ENCODE measurements around the gene UBXN11. TPM values are rescaled to one million over a fixed set of nuclear protein-coding genes. Genes with fewer than 3 reads are reported as not detected.

UBXN11 gene
- total and polyA plus RNA-seq, 2 donors (not counting 1 experiment from before 2014, with no cell fraction given) = 68.0 to 81.4 TPM

DNA sequence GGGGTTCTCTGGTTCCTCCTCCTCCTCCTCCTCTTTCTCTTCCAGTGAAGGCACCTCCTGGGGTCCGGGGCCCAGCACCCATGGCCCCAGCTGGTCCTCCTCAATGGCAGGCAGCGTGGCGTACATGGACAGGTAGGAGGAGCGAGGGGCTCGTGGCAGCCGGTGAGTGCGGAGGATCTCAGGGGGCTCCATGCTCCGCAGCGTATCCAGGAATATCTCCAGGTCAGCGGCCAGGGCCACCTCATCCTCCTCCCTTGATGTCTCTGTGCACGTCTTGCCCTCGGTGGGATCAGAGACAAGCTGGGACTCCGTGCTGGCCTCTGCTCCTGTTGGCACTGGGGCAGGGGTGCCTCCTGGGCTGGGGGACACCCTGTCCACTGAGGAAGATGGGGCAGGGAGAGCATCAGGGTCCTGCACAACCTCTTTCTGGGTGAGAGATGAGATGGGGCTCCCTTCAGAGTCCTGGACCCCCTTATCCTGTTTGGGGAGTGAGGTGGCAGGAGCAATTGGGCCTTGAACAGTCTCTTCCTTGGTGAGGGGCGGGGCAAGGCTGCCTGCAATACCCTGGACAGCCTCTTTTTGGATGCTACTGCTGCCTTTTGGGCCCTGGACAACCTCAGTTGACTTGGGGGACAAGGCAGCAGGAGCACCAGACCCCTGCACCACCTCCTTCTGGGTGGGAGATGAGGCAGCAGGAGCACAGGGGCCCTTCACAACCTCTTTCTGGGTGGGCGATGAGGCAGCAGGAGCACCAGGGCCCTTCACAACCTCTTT, 37.9 kb upstream of the UBXN11 start:
- Histone ChIP-seq H3K4me2 (replicated peaks; ENCODE audit: low read depth, low read length, poor library complexity, severe bottlenecking) (no peak overlapping the region), H3K9ac (ENCODE audit: low read length) (no peak overlapping the region), H2AFZ (ENCODE audit: insufficient read depth, low read depth, low read length, poor library complexity, severe bottlenecking) (no peak overlapping the region), H3K9me3 (ENCODE audit: control extremely low read depth in 1 of 3, control insufficient read depth in 2 of 3, insufficient read depth in 1 of 3, low read length in 2 of 3) (no peaks in the 10 kb centered on the region), H3K36me3 (replicated peaks in 1 of 2; ENCODE audit: control extremely low read depth in 1 of 2, control insufficient read depth in 1 of 2, extremely low read depth in 1 of 2, insufficient read depth in 2 of 2, low read length in 1 of 2) (no peaks in the 10 kb centered on the region), H3K27me3 (replicated peaks in 1 of 4; ENCODE audit: control extremely low read depth in 1 of 4, control insufficient read depth in 3 of 4, insufficient read depth in 4 of 4, low read length in 3 of 4) (no peaks in the 10 kb centered on the region), H3K27ac (ENCODE audit: low read length in 2 of 2) (no peak overlapping the region), H3K4me3 (ENCODE audit: control extremely low read depth in 1 of 5, extremely low read depth in 1 of 5, insufficient read depth in 1 of 5, low read depth in 2 of 5, low read length in 4 of 5) (no peak overlapping the region), H3K79me2 (ENCODE audit: control insufficient read depth, insufficient read depth, low read length) (no peaks in the 10 kb centered on the region), H4K20me1 (ENCODE audit: control insufficient read depth, insufficient read depth, low read length, poor library complexity, severe bottlenecking) (no peaks in the 10 kb centered on the region), H3K4me1 (ENCODE audit: control insufficient read depth in 2 of 2, insufficient read depth in 2 of 2, low read length in 2 of 2) (no peaks in the 10 kb centered on the region)
- H3K4me1 Mint-ChIP-seq = no peaks in the 10 kb centered on the region
- intact Hi-C loops (cut with micrococcal nuclease) = no loop called here
- DNase-seq (no peak), ATAC-seq (ENCODE audit: low read depth) (no peak)
- TF ChIP-seq, protein P1, sequence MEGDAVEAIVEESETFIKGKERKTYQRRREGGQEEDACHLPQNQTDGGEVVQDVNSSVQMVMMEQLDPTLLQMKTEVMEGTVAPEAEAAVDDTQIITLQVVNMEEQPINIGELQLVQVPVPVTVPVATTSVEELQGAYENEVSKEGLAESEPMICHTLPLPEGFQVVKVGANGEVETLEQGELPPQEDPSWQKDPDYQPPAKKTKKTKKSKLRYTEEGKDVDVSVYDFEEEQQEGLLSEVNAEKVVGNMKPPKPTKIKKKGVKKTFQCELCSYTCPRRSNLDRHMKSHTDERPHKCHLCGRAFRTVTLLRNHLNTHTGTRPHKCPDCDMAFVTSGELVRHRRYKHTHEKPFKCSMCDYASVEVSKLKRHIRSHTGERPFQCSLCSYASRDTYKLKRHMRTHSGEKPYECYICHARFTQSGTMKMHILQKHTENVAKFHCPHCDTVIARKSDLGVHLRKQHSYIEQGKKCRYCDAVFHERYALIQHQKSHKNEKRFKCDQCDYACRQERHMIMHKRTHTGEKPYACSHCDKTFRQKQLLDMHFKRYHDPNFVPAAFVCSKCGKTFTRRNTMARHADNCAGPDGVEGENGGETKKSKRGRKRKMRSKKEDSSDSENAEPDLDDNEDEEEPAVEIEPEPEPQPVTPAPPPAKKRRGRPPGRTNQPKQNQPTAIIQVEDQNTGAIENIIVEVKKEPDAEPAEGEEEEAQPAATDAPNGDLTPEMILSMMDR (IDR thresholded peaks at IDR 0.05) = no peak
- TF ChIP-seq EZH2 (IDR thresholded peaks at IDR 0.05; ENCODE audit: borderline replicate concordance, insufficient read depth, low read depth, low read length, poor library complexity, severe bottlenecking) = no peak
- no peaks in the 10 kb centered on the region for H3K9me3 Mint-ChIP-seq (ENCODE audit: insufficient read depth)
- no peaks in the 10 kb centered on the region for H3K27me3 Mint-ChIP-seq
- WGBS (ENCODE audit: insufficient coverage) = 91% methylated on average over 14 of the region's 15 CpGs
- ChIA-PET POLR2A (interaction anchor here (0.6 kb wide), 1 partner anchor 16 kb away, joined by 3 read pairs; no protein-coding TSS in a partner anchor), CTCF (no interaction called here)
- no peak overlapping the region for H3K4me3 Mint-ChIP-seq
- no peak overlapping the region for H3K27ac Mint-ChIP-seq

DNA sequence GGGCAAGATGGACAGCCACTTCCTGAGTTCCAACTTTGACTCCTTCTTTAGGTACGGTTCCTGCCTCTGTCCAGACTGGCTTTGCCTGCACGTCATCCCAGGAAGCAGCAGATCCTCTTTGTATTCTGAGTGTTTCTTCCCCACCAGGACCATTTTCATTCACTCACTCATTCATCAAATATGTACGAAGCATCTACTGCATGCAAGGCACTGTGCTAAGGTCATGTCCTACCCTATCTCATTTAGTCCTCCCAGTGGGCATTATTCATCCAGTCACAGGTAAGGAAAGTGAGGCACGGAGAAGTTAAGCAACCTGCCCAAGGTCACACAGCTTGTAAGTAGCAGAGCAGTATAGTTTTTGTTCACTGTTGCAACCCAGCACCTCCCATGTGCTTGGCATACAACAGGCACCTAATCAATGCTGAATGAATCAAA, 33.6 kb upstream of the UBXN11 start:
- CTCF ChIA-PET = interaction anchor here (0.7 kb wide), 1 partner anchor 77 kb away, joined by 3 read pairs; no protein-coding TSS in a partner anchor
- intact Hi-C loops (cut with micrococcal nuclease) = no loop called here
- H3K79me2 ChIP-seq (ENCODE audit: control insufficient read depth, insufficient read depth, low read length) = no peaks in the 10 kb centered on the region

More for the DNA sequence above, 33.6 kb upstream of the UBXN11 start:
- no peaks in the 10 kb centered on the region for H4K20me1 ChIP-seq (ENCODE audit: control insufficient read depth, insufficient read depth, low read length, poor library complexity, severe bottlenecking)
- H3K4me1 ChIP-seq (ENCODE audit: control insufficient read depth in 2 of 2, insufficient read depth in 2 of 2, low read length in 2 of 2) = peaks cover 8 to 13% of the 10 kb centered on the region in 2 donors
- no peak overlapping the region for H3K4me2 ChIP-seq (replicated peaks; ENCODE audit: low read depth, low read length, poor library complexity, severe bottlenecking)
- 82% methylated on average over 3 of the region's 4 CpGs for WGBS (ENCODE audit: insufficient coverage)
- Mint-ChIP-seq H3K27ac (no peak overlapping the region), H3K4me3 (no peak overlapping the region), H3K4me1 (peaks cover 10% of the 10 kb centered on the region), H3K9me3 (ENCODE audit: insufficient read depth) (no peaks in the 10 kb centered on the region), H3K27me3 (no peaks in the 10 kb centered on the region)
- no peak overlapping the region for H3K27ac ChIP-seq (ENCODE audit: low read length in 2 of 2)
- no peak overlapping the region for H2AFZ ChIP-seq (ENCODE audit: insufficient read depth, low read depth, low read length, poor library complexity, severe bottlenecking)
- DNase-seq (no peak), ATAC-seq (ENCODE audit: low read depth) (no peak)
- H3K27me3 ChIP-seq (replicated peaks in 1 of 4; ENCODE audit: control extremely low read depth in 1 of 4, control insufficient read depth in 3 of 4, insufficient read depth in 4 of 4, low read length in 3 of 4) = no peaks in the 10 kb centered on the region
- no peaks in the 10 kb centered on the region for H3K36me3 ChIP-seq (replicated peaks in 1 of 2; ENCODE audit: control extremely low read depth in 1 of 2, control insufficient read depth in 1 of 2, extremely low read depth in 1 of 2, insufficient read depth in 2 of 2, low read length in 1 of 2)
- TF ChIP-seq, protein P1 (IDR thresholded peaks at IDR 0.05) = no peak
- TF ChIP-seq EZH2 (IDR thresholded peaks at IDR 0.05; ENCODE audit: borderline replicate concordance, insufficient read depth, low read depth, low read length, poor library complexity, severe bottlenecking) = no peak
- H3K4me3 ChIP-seq (ENCODE audit: control extremely low read depth in 1 of 5, extremely low read depth in 1 of 5, insufficient read depth in 1 of 5, low read depth in 2 of 5, low read length in 4 of 5) = no peak overlapping the region
- H3K9ac ChIP-seq (ENCODE audit: low read length) = no peak overlapping the region
- POLR2A ChIA-PET = interaction anchor here (0.7 kb wide), 2 partner anchors 8 to 55 kb away, joined by 3 read pairs; no protein-coding TSS in a partner anchor
- no peaks in the 10 kb centered on the region for H3K9me3 ChIP-seq (ENCODE audit: control extremely low read depth in 1 of 3, control insufficient read depth in 2 of 3, insufficient read depth in 1 of 3, low read length in 2 of 3)
